ENCODE data around the gene SLC27A1. TPM values are rescaled to one million over a fixed set of nuclear protein-coding genes. Genes with fewer than 3 reads are reported as not detected.

Gene SLC27A1
- total RNA-seq, 1 experiment from 2014 or later = 8.6 TPM

DNA sequence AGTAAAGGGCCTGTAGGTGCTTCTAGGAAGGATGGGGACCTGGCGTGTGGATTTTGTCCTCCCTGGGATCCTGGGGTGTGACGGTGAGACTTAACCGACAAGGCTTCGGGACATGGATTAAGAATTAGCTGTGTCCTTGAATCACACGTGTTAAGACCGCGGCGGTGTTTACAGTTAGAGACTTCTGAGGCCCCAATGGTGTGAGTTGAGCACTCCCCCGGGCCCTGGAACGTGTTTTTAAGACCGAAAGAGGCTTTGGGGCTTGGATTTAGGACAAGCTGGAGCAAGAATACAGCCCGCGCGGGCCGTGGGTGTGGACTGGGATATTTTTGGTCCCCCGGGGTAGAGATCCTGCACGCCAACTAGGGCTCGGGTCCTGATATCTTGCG is 1.2 kb upstream of the SLC27A1 start:
- Mint-ChIP-seq H3K27me3 (ENCODE audit: low read depth) (peaks cover 50% of the 10 kb centered on the region), H3K36me3 (no peaks in the 10 kb centered on the region), H3K9me3 (no peaks in the 10 kb centered on the region), H3K4me3 (peak overlapping the region; percentile 93), H3K27ac (peak overlapping the region; percentile 95), H3K4me1 (peaks cover 19% of the 10 kb centered on the region)
- DNase-seq (ENCODE audit: low spot score) = no peak
- ChIA-PET POLR2A (no interaction called here), CTCF (interaction anchor here (0.6 to 1.9 kb wide), 5 partner anchors 11 to 42 kb away, joined by 3 to 5 read pairs (median 4); partner anchors contain the start of gene PGLS)
- no peak for ATAC-seq
- TF ChIP-seq, protein P1, sequence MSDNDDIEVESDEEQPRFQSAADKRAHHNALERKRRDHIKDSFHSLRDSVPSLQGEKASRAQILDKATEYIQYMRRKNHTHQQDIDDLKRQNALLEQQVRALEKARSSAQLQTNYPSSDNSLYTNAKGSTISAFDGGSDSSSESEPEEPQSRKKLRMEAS (CRISPR knock-in tag; IDR thresholded peaks at IDR 0.05) = peak; percentile 58; the same call in 1 of the 2 replicates
- TF ChIP-seq, protein P2, sequence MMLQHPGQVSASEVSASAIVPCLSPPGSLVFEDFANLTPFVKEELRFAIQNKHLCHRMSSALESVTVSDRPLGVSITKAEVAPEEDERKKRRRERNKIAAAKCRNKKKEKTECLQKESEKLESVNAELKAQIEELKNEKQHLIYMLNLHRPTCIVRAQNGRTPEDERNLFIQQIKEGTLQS (CRISPR knock-in tag; conservative IDR thresholded peaks at IDR 0.05) = no peak
- TF ChIP-seq OVOL2 (CRISPR knock-in tag; IDR thresholded peaks at IDR 0.05; ENCODE audit: borderline replicate concordance) = no peak
- peak; percentile 13; the same call in 1 of the 2 replicates for TF ChIP-seq FOXK1 (CRISPR knock-in tag; IDR thresholded peaks at IDR 0.05)
- no peak for TF ChIP-seq TEAD4 (CRISPR knock-in tag; IDR thresholded peaks at IDR 0.05)
- peak; percentile 32; the same call in 1 of the 2 replicates for TF ChIP-seq SMAD3 (CRISPR knock-in tag; IDR thresholded peaks at IDR 0.05; ENCODE audit: borderline replicate concordance)

DNA sequence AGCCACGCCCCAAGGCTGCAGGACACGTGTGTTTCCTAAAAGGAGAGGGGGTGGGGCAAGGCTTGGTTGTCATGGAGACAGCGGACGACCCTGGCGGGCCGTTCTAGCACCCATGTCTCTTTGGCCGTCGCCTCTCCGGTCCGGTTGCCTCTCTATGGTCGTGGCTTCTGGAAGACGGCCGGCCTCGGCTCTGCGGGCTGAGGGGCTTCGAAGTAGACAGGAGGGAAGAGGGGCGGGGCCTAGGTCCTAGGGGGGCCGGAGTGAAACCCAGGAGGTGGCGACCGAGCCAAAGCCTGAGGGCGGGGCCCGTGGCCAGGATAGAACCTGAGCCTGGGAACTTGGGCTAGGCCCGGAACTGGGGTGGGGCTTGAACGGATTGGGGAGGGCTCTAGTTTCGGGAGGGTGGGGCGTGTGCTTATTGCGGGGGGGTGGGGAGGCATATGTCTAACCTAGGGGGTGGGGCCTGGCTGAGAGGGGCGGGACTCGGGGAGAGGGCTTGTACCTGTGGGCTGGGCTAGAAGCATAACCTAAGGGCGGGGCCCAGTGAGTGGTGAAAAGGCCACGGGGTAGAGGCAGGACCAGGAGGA is 750 bp upstream of the SLC27A1 start:
- H3K4me3 Mint-ChIP-seq = peak overlapping the region; percentile 93
- peaks cover 49% of the 10 kb centered on the region for H3K27me3 Mint-ChIP-seq (ENCODE audit: low read depth)
- peak overlapping the region; percentile 98 for H3K27ac Mint-ChIP-seq
- peaks cover 19% of the 10 kb centered on the region for H3K4me1 Mint-ChIP-seq
- no peaks in the 10 kb centered on the region for H3K36me3 Mint-ChIP-seq
- POLR2A ChIA-PET = no interaction called here
- TF ChIP-seq CBFB (CRISPR knock-in tag; IDR thresholded peaks at IDR 0.05; ENCODE audit: low read depth) = no peak
- TF ChIP-seq, protein P3, sequence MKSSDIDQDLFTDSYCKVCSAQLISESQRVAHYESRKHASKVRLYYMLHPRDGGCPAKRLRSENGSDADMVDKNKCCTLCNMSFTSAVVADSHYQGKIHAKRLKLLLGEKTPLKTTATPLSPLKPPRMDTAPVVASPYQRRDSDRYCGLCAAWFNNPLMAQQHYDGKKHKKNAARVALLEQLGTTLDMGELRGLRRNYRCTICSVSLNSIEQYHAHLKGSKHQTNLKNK (CRISPR knock-in tag; IDR thresholded peaks at IDR 0.05) = no peak
- TF ChIP-seq, protein P4, sequence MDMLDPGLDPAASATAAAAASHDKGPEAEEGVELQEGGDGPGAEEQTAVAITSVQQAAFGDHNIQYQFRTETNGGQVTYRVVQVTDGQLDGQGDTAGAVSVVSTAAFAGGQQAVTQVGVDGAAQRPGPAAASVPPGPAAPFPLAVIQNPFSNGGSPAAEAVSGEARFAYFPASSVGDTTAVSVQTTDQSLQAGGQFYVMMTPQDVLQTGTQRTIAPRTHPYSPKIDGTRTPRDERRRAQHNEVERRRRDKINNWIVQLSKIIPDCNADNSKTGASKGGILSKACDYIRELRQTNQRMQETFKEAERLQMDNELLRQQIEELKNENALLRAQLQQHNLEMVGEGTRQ (CRISPR knock-in tag; IDR thresholded peaks at IDR 0.05) = peak; percentile 76
- TF ChIP-seq, protein P5, sequence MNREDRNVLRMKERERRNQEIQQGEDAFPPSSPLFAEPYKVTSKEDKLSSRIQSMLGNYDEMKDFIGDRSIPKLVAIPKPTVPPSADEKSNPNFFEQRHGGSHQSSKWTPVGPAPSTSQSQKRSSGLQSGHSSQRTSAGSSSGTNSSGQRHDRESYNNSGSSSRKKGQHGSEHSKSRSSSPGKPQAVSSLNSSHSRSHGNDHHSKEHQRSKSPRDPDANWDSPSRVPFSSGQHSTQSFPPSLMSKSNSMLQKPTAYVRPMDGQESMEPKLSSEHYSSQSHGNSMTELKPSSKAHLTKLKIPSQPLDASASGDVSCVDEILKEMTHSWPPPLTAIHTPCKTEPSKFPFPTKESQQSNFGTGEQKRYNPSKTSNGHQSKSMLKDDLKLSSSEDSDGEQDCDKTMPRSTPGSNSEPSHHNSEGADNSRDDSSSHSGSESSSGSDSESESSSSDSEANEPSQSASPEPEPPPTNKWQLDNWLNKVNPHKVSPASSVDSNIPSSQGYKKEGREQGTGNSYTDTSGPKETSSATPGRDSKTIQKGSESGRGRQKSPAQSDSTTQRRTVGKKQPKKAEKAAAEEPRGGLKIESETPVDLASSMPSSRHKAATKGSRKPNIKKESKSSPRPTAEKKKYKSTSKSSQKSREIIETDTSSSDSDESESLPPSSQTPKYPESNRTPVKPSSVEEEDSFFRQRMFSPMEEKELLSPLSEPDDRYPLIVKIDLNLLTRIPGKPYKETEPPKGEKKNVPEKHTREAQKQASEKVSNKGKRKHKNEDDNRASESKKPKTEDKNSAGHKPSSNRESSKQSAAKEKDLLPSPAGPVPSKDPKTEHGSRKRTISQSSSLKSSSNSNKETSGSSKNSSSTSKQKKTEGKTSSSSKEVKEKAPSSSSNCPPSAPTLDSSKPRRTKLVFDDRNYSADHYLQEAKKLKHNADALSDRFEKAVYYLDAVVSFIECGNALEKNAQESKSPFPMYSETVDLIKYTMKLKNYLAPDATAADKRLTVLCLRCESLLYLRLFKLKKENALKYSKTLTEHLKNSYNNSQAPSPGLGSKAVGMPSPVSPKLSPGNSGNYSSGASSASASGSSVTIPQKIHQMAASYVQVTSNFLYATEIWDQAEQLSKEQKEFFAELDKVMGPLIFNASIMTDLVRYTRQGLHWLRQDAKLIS (CRISPR knock-in tag; IDR thresholded peaks at IDR 0.05; ENCODE audit: borderline replicate concordance) = no peak
- TF ChIP-seq, protein P1 (CRISPR knock-in tag; IDR thresholded peaks at IDR 0.05) = no peak; the same call in 1 of the 2 replicates
- no peak for TF ChIP-seq NFE2L1 (CRISPR knock-in tag; IDR thresholded peaks at IDR 0.05)
- TF ChIP-seq, protein P6, sequence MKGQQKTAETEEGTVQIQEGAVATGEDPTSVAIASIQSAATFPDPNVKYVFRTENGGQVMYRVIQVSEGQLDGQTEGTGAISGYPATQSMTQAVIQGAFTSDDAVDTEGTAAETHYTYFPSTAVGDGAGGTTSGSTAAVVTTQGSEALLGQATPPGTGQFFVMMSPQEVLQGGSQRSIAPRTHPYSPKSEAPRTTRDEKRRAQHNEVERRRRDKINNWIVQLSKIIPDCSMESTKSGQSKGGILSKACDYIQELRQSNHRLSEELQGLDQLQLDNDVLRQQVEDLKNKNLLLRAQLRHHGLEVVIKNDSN (CRISPR knock-in tag; IDR thresholded peaks at IDR 0.05) = peak; percentile 70; the same call in 1 of the 2 replicates
- TF ChIP-seq SOX15 (CRISPR knock-in tag; IDR thresholded peaks at IDR 0.05) = no peak
- ATAC-seq = peak; percentile 63
- CTCF ChIA-PET = interaction anchor here (0.6 to 3.5 kb wide), 10 partner anchors 20 to 390 kb away, joined by 3 to 24 read pairs (median 5); partner anchors contain the start of genes RPL18A and TMEM221
- H3K9me3 Mint-ChIP-seq = no peaks in the 10 kb centered on the region
- DNase-seq (ENCODE audit: low spot score) = peak; percentile 97

Data from WTC11 (cell line).